Activated naive CD4-positive, alpha-beta T cell treated with Interleukin-2 at 50 U/mL for 16 hours (primary cell): Measurements from ENCODE around the gene TMEM179.

Source experiments
- DNase-seq: peaks from one replicate; pipeline ENCODE4 v3.0.0-alpha.2; 2020

TMEM179 gene

GRCh38 chr14:104598039-104598909, 6.3 kb downstream of the TMEM179 start:
- no peak for DNase-seq

GRCh38 chr14:104597576-104597975, 7.0 kb downstream of the TMEM179 start:
- no peak for DNase-seq

- no peak for DNase-seq
Measured at GRCh38 chr14:104596927-104597351, 7.6 kb downstream of the TMEM179 start.

GRCh38 chr14:104596451-104596918, 8.1 kb downstream of the TMEM179 start:
- no peak for DNase-seq

GRCh38 chr14:104595911-104596450, 8.6 kb downstream of the TMEM179 start:
- no peak for DNase-seq

GRCh38 chr14:104595116-104595675, 9.4 kb downstream of the TMEM179 start:
- DNase-seq = no peak

- DNase-seq = no peak
Measured at GRCh38 chr14:104594310-104595046, 10.1 kb downstream of the TMEM179 start.

GRCh38 chr14:104593710-104594136, 10.8 kb downstream of the TMEM179 start:
- DNase-seq = no peak

- DNase-seq = no peak
Measured at GRCh38 chr14:104593241-104593701, 11.3 kb downstream of the TMEM179 start.

- DNase-seq = no peak
Measured at GRCh38 chr14:104592785-104593184, 11.8 kb downstream of the TMEM179 start.

GRCh38 chr14:104592292-104592672, 12.3 kb downstream of the TMEM179 start:
- DNase-seq = no peak

GRCh38 chr14:104591506-104592291, 12.9 kb downstream of the TMEM179 start:
- DNase-seq = no peak

- DNase-seq = no peak
Measured at GRCh38 chr14:104591031-104591430, 13.5 kb downstream of the TMEM179 start.

- no peak for DNase-seq
Measured at GRCh38 chr14:104590240-104590965, 14.2 kb downstream of the TMEM179 start.

- DNase-seq = no peak
Measured at GRCh38 chr14:104589338-104590195, 15.0 kb downstream of the TMEM179 start.

- no peak for DNase-seq
Measured at GRCh38 chr14:104588066-104588857, 16.3 kb downstream of the TMEM179 start.

GRCh38 chr14:104587641-104588040, 16.9 kb downstream of the TMEM179 start:
- no peak for DNase-seq

- DNase-seq = no peak
Measured at GRCh38 chr14:104586832-104587620, 17.5 kb downstream of the TMEM179 start.
